Trophoblast cell (in vitro differentiated cells and primary cell): ENCODE measurements around the gene F5.

Source experiments
- DNase-seq, 2 donors: peaks; one replicate each; pipeline ENCODE4 v3.0.0-alpha.2; 2016
- H2AFZ ChIP-seq: 2 replicates; pipeline ENCODE4 v1.6.1; 2013; ENCODE audit warnings: low read length, moderate library complexity, mild to moderate bottlenecking; ENCODE audit not compliant: insufficient read depth, poor library complexity
- H2AK5ac ChIP-seq: 2 replicates; pipeline ENCODE4 v1.6.1; 2013; ENCODE audit warnings: mild to moderate bottlenecking, low read length
- H2BK120ac ChIP-seq: 2 replicates; pipeline ENCODE4 v1.6.1; 2013; ENCODE audit warnings: low read length, mild to moderate bottlenecking, moderate library complexity; ENCODE audit not compliant: insufficient read depth, poor library complexity
- H2BK12ac ChIP-seq: 2 replicates; pipeline ENCODE4 v1.6.1; 2013; ENCODE audit warnings: mild to moderate bottlenecking, low read length, moderate library complexity
- H2BK5ac ChIP-seq: 2 replicates; pipeline ENCODE4 v1.6.1; 2013; ENCODE audit warnings: low read length, low read depth, moderate library complexity, mild to moderate bottlenecking; ENCODE audit not compliant: poor library complexity
- H3K14ac ChIP-seq: 2 replicates; pipeline ENCODE4 v1.6.1; 2013; ENCODE audit warnings: mild to moderate bottlenecking, low read length
- H3K18ac ChIP-seq: 2 replicates; pipeline ENCODE4 v1.6.1; 2013; ENCODE audit warnings: mild to moderate bottlenecking, low read length
- H3K23ac ChIP-seq: 2 replicates; pipeline ENCODE4 v1.6.1; 2013; ENCODE audit warnings: low read length
- H3K27ac ChIP-seq: 2 replicates; pipeline ENCODE4 v1.5.1; 2013; ENCODE audit warnings: low read depth, mild to moderate bottlenecking, inconsistent platforms, low read length, moderate library complexity
- H3K27me3 ChIP-seq: 2 replicates; pipeline ENCODE4 v1.6.1; 2013; ENCODE audit warnings: inconsistent platforms, mild to moderate bottlenecking, low read length, moderate library complexity; ENCODE audit not compliant: insufficient read depth
- H3K36me3 ChIP-seq, 2 experiments: 1 replicate in 1 of 2; 2 replicates in 1 of 2; pipeline ENCODE4 v1.6.1; 2013; ENCODE audit warnings: low read length in 2 of 2, mild to moderate bottlenecking in 2 of 2, moderate library complexity in 1 of 2; ENCODE audit not compliant: insufficient read depth in 2 of 2, control insufficient read depth in 1 of 2
- H3K4ac ChIP-seq: 2 replicates; pipeline ENCODE4 v1.6.1; 2013; ENCODE audit warnings: low read depth, mild to moderate bottlenecking, low read length, moderate library complexity
- H3K4me1 ChIP-seq, 2 experiments: 1 replicate in 1 of 2; 2 replicates in 1 of 2; pipeline ENCODE4 v1.6.1; 2013; ENCODE audit warnings: low read length in 2 of 2, mild to moderate bottlenecking in 2 of 2, moderate library complexity in 1 of 2; ENCODE audit not compliant: insufficient read depth in 2 of 2, control insufficient read depth in 1 of 2
- H3K4me2 ChIP-seq: 2 replicates; pipeline ENCODE4 v1.6.1; 2013; ENCODE audit warnings: inconsistent platforms, mild to moderate bottlenecking, low read length, moderate library complexity
- H3K4me3 ChIP-seq: 2 replicates; pipeline ENCODE4 v1.5.1; 2013; ENCODE audit warnings: mild to moderate bottlenecking, low read depth, low read length, inconsistent platforms
- H3K79me1 ChIP-seq: one replicate; pipeline ENCODE4 v1.6.1; 2013; ENCODE audit warnings: low read length
- H3K79me2 ChIP-seq: 2 replicates; pipeline ENCODE4 v1.6.1; 2013; ENCODE audit warnings: low read length, mild to moderate bottlenecking; ENCODE audit not compliant: control insufficient read depth, insufficient read depth, poor library complexity
- H3K9ac ChIP-seq: 2 replicates; pipeline ENCODE4 v1.6.1; 2013; ENCODE audit warnings: mild to moderate bottlenecking, low read length
- H3K9me3 ChIP-seq: 2 replicates; pipeline ENCODE4 v1.6.1; 2013; ENCODE audit warnings: low read depth, mild to moderate bottlenecking, control low read depth, inconsistent platforms, low read length; ENCODE audit not compliant: insufficient read depth
- H4K12ac ChIP-seq: 2 replicates; pipeline ENCODE4 v1.6.1; 2013; ENCODE audit warnings: low read depth, mild to moderate bottlenecking, low read length, moderate library complexity
- H4K8ac ChIP-seq: 2 replicates; pipeline ENCODE4 v1.6.1; 2013; ENCODE audit warnings: low read depth, mild to moderate bottlenecking, low read length, moderate library complexity
- H4K91ac ChIP-seq: one replicate; pipeline ENCODE4 v1.6.1; 2013; ENCODE audit warnings: low read depth, mild to moderate bottlenecking, low read length, moderate library complexity
- WGBS: extraction: QIAGEN DNeasy Blood & Tissue Kit; methylation state at CpG from one replicate; pipeline ENCODE4 v1.1.7; 2013; ENCODE audit warnings: missing lambda C conversion rate; ENCODE audit not compliant: insufficient read length, insufficient coverage; ENCODE audit errors: extremely low coverage; 5-methylcytosine and 5-hydroxymethylcytosine counted together

The F5 gene

GRCh38 chr1:169484101-169484500, 102.2 kb downstream of the F5 start:
- Histone ChIP-seq H3K79me1 (peaks cover 11% of the 10 kb centered on the region), H3K14ac (no peak overlapping the region), H3K4ac (peak overlapping the region; percentile 22), H3K4me3 (no peak overlapping the region), H2AK5ac (no peak overlapping the region), H3K23ac (no peak overlapping the region), H3K9me3 (peaks cover 2% of the 10 kb centered on the region), H4K91ac (no peak overlapping the region), H2AFZ (no peak overlapping the region), H2BK120ac (no peak overlapping the region), H4K8ac (no peak overlapping the region), H3K18ac (no peak overlapping the region), H3K27ac (no peak overlapping the region), H3K79me2 (peaks cover 11% of the 10 kb centered on the region), H3K4me2 (peak overlapping the region; percentile 68), H2BK5ac (no peak overlapping the region), H4K12ac (no peak overlapping the region), H3K27me3 (no peaks in the 10 kb centered on the region), H3K36me3 (no peaks in the 10 kb centered on the region), H2BK12ac (no peak overlapping the region), H3K4me1 (peaks cover 6 to 13% of the 10 kb centered on the region in 2 experiments), H3K9ac (peak overlapping the region; percentile 16)
- DNase-seq, result no peak
- no CpG with 5 or more reads among the region's 4 CpGs for WGBS

GRCh38 chr1:169483500-169483966, 102.7 kb downstream of the F5 start:
- Histone ChIP-seq H3K18ac (no peak overlapping the region), H2BK12ac (no peak overlapping the region), H2AK5ac (no peak overlapping the region), H3K27me3 (no peaks in the 10 kb centered on the region), H3K9ac (no peak overlapping the region), H3K79me2 (peaks cover 13% of the 10 kb centered on the region), H3K4me2 (peak overlapping the region; percentile 68), H2BK5ac (no peak overlapping the region), H3K4ac (peak overlapping the region; percentile 50), H3K23ac (no peak overlapping the region), H4K8ac (no peak overlapping the region), H3K36me3 (no peaks in the 10 kb centered on the region), H3K9me3 (peaks cover 2% of the 10 kb centered on the region), H2BK120ac (no peak overlapping the region), H3K79me1 (peaks cover 11% of the 10 kb centered on the region), H3K14ac (no peak overlapping the region), H2AFZ (no peak overlapping the region), H3K4me1 (peaks cover 6 to 15% of the 10 kb centered on the region in 2 experiments), H4K12ac (no peak overlapping the region), H3K4me3 (no peak overlapping the region), H4K91ac (no peak overlapping the region), H3K27ac (no peak overlapping the region)
- peak in 1 of 2 donors; percentile 7 for DNase-seq
- WGBS, result no CpG with 5 or more reads among the region's 5 CpGs

- H3K4me1 ChIP-seq, result peaks cover 0 to 8% of the 10 kb centered on the region in 2 experiments
- H3K4me2 ChIP-seq, result no peak overlapping the region
- no peaks in the 10 kb centered on the region for H3K27me3 ChIP-seq
- no peak overlapping the region for H3K4me3 ChIP-seq
- no peak overlapping the region for H3K14ac ChIP-seq
- H3K4ac ChIP-seq, result no peak overlapping the region
- no peak overlapping the region for H3K18ac ChIP-seq
- H4K91ac ChIP-seq, result no peak overlapping the region
- no peak for DNase-seq
- no peak overlapping the region for H2BK12ac ChIP-seq
- no peak overlapping the region for H4K8ac ChIP-seq
- no CpG with 5 or more reads among the region's 1 CpG for WGBS
- H3K79me2 ChIP-seq, result peaks cover 6% of the 10 kb centered on the region
- no peak overlapping the region for H2AK5ac ChIP-seq
- no peak overlapping the region for H3K27ac ChIP-seq
- H3K36me3 ChIP-seq, result peaks cover 8 to 10% of the 10 kb centered on the region in 2 experiments
- no peak overlapping the region for H2BK5ac ChIP-seq
- no peak overlapping the region for H4K12ac ChIP-seq
- H3K9ac ChIP-seq, result no peak overlapping the region
- H2AFZ ChIP-seq, result no peak overlapping the region
- no peaks in the 10 kb centered on the region for H3K79me1 ChIP-seq
- H3K23ac ChIP-seq, result no peak overlapping the region
- H3K9me3 ChIP-seq, result no peaks in the 10 kb centered on the region
- no peak overlapping the region for H2BK120ac ChIP-seq
These were observed 106.8 kb downstream of the F5 start for GRCh38 chr1:169479363-169480066.

- no CpG with 5 or more reads among the region's 5 CpGs for WGBS
- Histone ChIP-seq H3K4me3 (no peak overlapping the region), H3K18ac (no peak overlapping the region), H3K79me2 (peaks cover 3% of the 10 kb centered on the region), H3K14ac (no peak overlapping the region), H3K23ac (no peak overlapping the region), H2AK5ac (no peak overlapping the region), H3K27me3 (no peaks in the 10 kb centered on the region), H2BK5ac (no peak overlapping the region), H3K27ac (no peak overlapping the region), H4K8ac (no peak overlapping the region), H3K9me3 (no peaks in the 10 kb centered on the region), H3K79me1 (no peaks in the 10 kb centered on the region), H3K36me3 (peaks cover 8 to 11% of the 10 kb centered on the region in 2 experiments), H3K4ac (no peak overlapping the region), H2BK12ac (no peak overlapping the region), H4K91ac (no peak overlapping the region), H3K4me1 (peaks cover 0 to 1% of the 10 kb centered on the region in 2 experiments), H2AFZ (no peak overlapping the region), H4K12ac (no peak overlapping the region), H3K9ac (no peak overlapping the region), H2BK120ac (no peak overlapping the region), H3K4me2 (no peak overlapping the region)
- no peak for DNase-seq
These were observed 108.1 kb downstream of the F5 start for GRCh38 chr1:169478094-169478672.
